Gastrocnemius medialis (tissue), 4 donors: Measurements from ENCODE around the gene CDC42EP5.

Experiments
- CTCF ChIP-seq, 5 experiments: fragments of 450-650 bp in 3 of 5; fragments of 200-600 bp in 2 of 5; sonication (generic) in 2 of 5; IDR thresholded peaks in 4 of 5; conservative IDR thresholded peaks in 1 of 5; 1 replicate in 4 of 5; 2 replicates in 1 of 5; pipeline ENCODE4 v1.5.1; 2016 to 2019; ENCODE audit warnings: antibody characterized with exemption in 5 of 5, mild to moderate bottlenecking in 3 of 5, moderate library complexity in 3 of 5
- POLR2A ChIP-seq, 2 donors: fragments of 450-650 bp; IDR thresholded peaks; one replicate each; pipeline ENCODE4 v1.6.1; 2017; ENCODE audit warnings: antibody characterized with exemption in 2 of 2, mild to moderate bottlenecking in 2 of 2, moderate library complexity in 2 of 2

GRCh38 chr19:54416695-54417491 is 56.2 kb downstream of the CDC42EP5 start:
- TF ChIP-seq POLR2A (IDR thresholded peaks at IDR 0.05) (no peak), CTCF (IDR thresholded peaks at IDR 0.05 in 4 of 5, conservative IDR thresholded peaks at IDR 0.05 in 1 of 5) (no peak)
